Measurements from ENCODE around the gene PTPRC.
A peak's percentile ranks its signal among the peaks of the same experiment; 100 is the strongest.

Gene PTPRC

GRCh38 chr1:198761859-198762616, 123.2 kb downstream of the PTPRC start:
- Histone ChIP-seq H3K9me2 (ENCODE audit: low read depth, low read length) (no peaks in the 10 kb centered on the region), H3K4me1 (ENCODE audit: insufficient read depth, low read length, severe bottlenecking) (peaks cover 6% of the 10 kb centered on the region), H3K79me2 (ENCODE audit: insufficient read depth, low read length) (no peaks in the 10 kb centered on the region), H3K4me3 (ENCODE audit: low read depth, low read length, poor library complexity, severe bottlenecking) (no peak overlapping the region), H3K9me3 (ENCODE audit: low read length) (no peaks in the 10 kb centered on the region), H3K4me2 (ENCODE audit: low read length) (no peak overlapping the region), H3K27me3 (ENCODE audit: insufficient read depth, low read length) (no peaks in the 10 kb centered on the region), H3K36me3 (ENCODE audit: insufficient read depth, low read length) (peaks cover 13% of the 10 kb centered on the region), H4K20me1 (ENCODE audit: insufficient read depth, low read length) (no peaks in the 10 kb centered on the region), H2AFZ (ENCODE audit: low read length) (no peak overlapping the region), H3K9ac (ENCODE audit: low read length) (no peak overlapping the region), H3K27ac (ENCODE audit: low read depth, low read length, poor library complexity, severe bottlenecking) (no peak overlapping the region), H3F3A (ENCODE audit: insufficient read depth, low read length) (0 out of 2 replicates have a peak, but pooled peaks cover 3% of the 10 kb centered on the region)
- no peak for TF ChIP-seq EZH2 (IDR thresholded peaks at IDR 0.05; ENCODE audit: borderline replicate concordance, low read length)
- TF ChIP-seq CTCF (IDR thresholded peaks at IDR 0.05; ENCODE audit: low read length) = no peak

GRCh38 chr1:198763298-198763714, 124.5 kb downstream of the PTPRC start:
- no peaks in the 10 kb centered on the region for H3K9me2 ChIP-seq (ENCODE audit: low read depth, low read length)
- H3K79me2 ChIP-seq (ENCODE audit: insufficient read depth, low read length) = no peaks in the 10 kb centered on the region
- H3K36me3 ChIP-seq (ENCODE audit: insufficient read depth, low read length) = no peaks in the 10 kb centered on the region
- TF ChIP-seq EZH2 (IDR thresholded peaks at IDR 0.05; ENCODE audit: borderline replicate concordance, low read length) = no peak
- no peak for TF ChIP-seq CTCF (IDR thresholded peaks at IDR 0.05; ENCODE audit: low read length)
- H3K4me3 ChIP-seq (ENCODE audit: low read depth, low read length, poor library complexity, severe bottlenecking) = no peak overlapping the region
- 0 out of 2 replicates have a peak, but pooled peaks cover 3% of the 10 kb centered on the region for H3F3A ChIP-seq (ENCODE audit: insufficient read depth, low read length)
- H4K20me1 ChIP-seq (ENCODE audit: insufficient read depth, low read length) = no peaks in the 10 kb centered on the region
- H3K27ac ChIP-seq (ENCODE audit: low read depth, low read length, poor library complexity, severe bottlenecking) = no peak overlapping the region
- H3K4me2 ChIP-seq (ENCODE audit: low read length) = no peak overlapping the region
- peaks cover 6% of the 10 kb centered on the region for H3K4me1 ChIP-seq (ENCODE audit: insufficient read depth, low read length, severe bottlenecking)
- no peak overlapping the region for H3K9ac ChIP-seq (ENCODE audit: low read length)
- no peak overlapping the region for H2AFZ ChIP-seq (ENCODE audit: low read length)
- no peaks in the 10 kb centered on the region for H3K27me3 ChIP-seq (ENCODE audit: insufficient read depth, low read length)
- no peaks in the 10 kb centered on the region for H3K9me3 ChIP-seq (ENCODE audit: low read length)

GRCh38 chr1:198764748-198765147, 125.9 kb downstream of the PTPRC start:
- H4K20me1 ChIP-seq (ENCODE audit: insufficient read depth, low read length) = no peaks in the 10 kb centered on the region
- peak overlapping the region; percentile 14; the same call in 1 of the 2 replicates for H3K4me2 ChIP-seq (ENCODE audit: low read length)
- no peaks in the 10 kb centered on the region for H3K9me3 ChIP-seq (ENCODE audit: low read length)
- H3K9me2 ChIP-seq (ENCODE audit: low read depth, low read length) = no peaks in the 10 kb centered on the region
- 0 out of 2 replicates have a peak, but pooled peaks cover 3% of the 10 kb centered on the region for H3F3A ChIP-seq (ENCODE audit: insufficient read depth, low read length)
- no peak overlapping the region for H3K4me3 ChIP-seq (ENCODE audit: low read depth, low read length, poor library complexity, severe bottlenecking)
- no peak for TF ChIP-seq EZH2 (IDR thresholded peaks at IDR 0.05; ENCODE audit: borderline replicate concordance, low read length)
- TF ChIP-seq CTCF (IDR thresholded peaks at IDR 0.05; ENCODE audit: low read length) = no peak
- no peaks in the 10 kb centered on the region for H3K36me3 ChIP-seq (ENCODE audit: insufficient read depth, low read length)
- H3K27ac ChIP-seq (ENCODE audit: low read depth, low read length, poor library complexity, severe bottlenecking) = no peak overlapping the region
- peak overlapping the region; percentile 86; the same call in 1 of the 2 replicates for H2AFZ ChIP-seq (ENCODE audit: low read length)
- H3K9ac ChIP-seq (ENCODE audit: low read length) = no peak overlapping the region
- no peaks in the 10 kb centered on the region for H3K79me2 ChIP-seq (ENCODE audit: insufficient read depth, low read length)
- no peaks in the 10 kb centered on the region for H3K27me3 ChIP-seq (ENCODE audit: insufficient read depth, low read length)
- H3K4me1 ChIP-seq (ENCODE audit: insufficient read depth, low read length, severe bottlenecking) = peaks cover 9% of the 10 kb centered on the region

Data from OCI-LY1 (cell line).